Stimulated activated CD8-positive, alpha-beta memory T cell treated with anti-CD3 and anti-CD28 coated beads, Interleukin-12 subunit alpha, Interleukin-12 subunit beta, amount 100 ng/mL, for 1 hour (primary cell): ENCODE results near the gene TMEM266.

Experiments used
- DNase-seq: peaks from one replicate; pipeline ENCODE4 v3.0.0-alpha.2; 2020; ENCODE audit warnings: low read depth

Gene TMEM266

DNA sequence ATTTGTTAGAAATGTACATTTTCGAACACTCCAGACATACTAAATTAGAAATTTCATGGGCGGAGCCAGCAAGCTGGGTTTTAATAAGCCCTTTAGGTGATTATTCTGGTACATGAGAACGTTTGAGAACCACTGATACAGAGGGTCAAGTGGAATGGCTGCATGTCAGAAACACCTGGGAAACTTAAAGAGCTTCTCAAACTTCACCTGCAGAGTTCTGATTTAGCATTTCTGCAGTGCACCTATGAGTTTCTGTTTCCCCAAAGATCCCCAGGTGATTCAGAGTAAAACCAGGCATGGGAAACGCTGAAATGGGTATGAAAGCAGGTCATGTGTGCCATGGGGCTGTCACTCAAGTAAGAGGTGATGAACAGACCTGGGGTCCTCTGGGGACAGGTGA lies 68.1 kb downstream of the TMEM266 start:
- no peak for DNase-seq

DNA sequence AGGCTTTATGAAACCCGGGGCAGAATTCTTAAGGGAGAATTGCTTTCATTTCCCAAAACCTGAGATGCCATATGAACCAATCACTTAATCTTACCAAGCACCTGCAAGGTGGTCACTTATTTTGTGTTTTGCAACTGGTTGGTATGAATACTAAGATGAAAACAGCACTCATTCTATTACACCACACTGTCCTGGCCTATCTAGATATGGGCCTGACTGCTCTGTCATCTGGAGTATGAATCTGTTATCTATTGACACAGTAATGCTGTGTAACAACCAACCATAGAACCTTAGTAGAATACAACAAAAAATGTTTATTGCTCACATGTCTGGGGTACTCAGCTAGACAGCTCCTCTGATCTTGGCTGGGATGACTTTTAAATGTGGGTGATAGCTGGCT lies 74.8 kb downstream of the TMEM266 start:
- no peak for DNase-seq

DNA sequence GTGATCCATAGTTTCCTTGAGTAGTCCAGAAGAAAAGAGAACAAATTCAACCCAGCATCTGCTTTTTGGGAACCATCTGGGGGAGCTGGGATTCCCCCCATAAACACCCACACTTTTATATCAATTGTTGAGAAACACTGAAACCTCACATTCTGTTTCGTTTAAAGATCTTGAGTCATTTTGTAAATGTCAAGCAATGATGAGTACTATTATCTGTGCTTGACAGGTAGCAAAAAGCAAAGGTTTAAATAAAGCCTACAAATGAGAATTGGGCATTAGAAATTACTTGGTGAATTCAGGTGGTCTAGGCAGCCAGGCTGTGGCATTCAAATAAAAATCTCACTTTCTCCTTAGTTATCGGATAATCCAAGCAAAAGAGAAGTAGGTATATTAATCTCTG lies 75.7 kb downstream of the TMEM266 start:
- DNase-seq = no peak

DNA sequence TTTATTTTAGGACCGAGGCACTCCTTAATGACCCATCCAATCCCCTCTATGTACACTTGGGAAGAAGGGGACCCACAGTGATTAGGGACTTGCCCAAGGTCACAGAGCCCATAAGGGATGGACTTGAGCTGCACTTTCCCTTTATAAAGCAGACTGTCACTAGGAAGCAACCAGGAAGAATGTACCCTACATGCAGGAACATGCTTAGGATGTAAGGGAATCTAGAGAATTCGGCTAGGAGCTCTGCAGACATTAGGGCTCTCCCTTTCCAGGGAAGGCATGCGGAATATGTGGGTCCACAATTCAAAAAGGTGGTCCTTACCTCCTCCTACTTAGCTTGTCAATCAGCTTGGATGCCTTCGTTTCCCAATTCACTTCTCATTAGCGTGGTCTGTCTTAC lies 78.7 kb downstream of the TMEM266 start:
- no peak for DNase-seq

DNA sequence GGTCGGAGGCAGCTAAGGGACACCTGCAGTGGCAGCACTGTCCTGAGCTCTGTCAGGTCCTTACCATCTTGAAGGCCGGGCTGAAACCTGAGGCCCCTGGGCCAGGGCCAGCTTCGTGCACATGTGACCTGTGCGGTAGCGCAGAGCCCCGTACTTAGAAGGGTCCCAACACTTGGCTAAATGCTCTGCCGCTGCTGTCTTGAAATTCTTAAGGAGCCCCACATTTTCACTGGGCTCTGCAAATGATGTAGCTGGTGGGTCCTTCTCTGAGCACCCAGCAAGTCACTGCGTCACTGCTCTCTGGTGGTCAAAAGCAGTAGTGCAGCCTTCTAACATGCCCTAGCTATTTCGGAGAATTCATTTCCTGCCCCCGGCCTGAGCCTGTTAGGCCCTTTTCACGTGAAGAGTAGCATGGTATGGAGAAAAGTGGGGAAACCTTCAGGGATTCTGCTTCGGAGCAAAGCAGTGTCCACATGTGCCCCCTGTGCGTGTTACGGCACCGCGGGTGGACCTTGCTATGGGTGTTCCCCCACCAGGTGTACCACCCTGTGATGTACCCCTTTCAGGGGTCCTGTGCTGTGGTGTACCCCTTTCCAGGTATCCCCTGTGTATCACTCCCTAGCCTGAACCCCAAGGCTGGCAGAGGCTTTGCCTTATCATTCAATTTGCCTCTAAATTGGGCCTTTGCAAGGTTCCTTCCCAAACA lies 79.7 kb downstream of the TMEM266 start:
- peak; percentile 49 for DNase-seq

DNA sequence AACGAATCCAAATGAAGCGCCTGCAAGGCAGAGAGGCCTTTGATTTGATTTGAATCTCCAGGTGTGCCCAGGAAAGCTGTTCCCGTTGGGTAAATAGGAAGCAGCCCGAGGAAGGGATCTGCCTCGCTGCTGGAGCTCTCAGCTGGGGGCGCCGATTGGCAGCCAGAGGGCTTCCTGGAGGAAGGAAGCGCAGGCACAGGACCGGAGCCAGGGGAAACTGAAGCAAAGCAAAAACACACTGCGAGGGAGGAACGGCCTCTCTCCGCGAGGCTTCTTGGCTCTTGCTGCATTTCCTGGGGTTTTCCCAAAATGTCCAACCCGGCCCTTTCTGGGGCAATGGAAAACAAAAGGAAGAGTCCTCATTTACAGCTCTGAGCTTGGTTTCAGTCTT lies 80.3 kb downstream of the TMEM266 start:
- DNase-seq = no peak

DNA sequence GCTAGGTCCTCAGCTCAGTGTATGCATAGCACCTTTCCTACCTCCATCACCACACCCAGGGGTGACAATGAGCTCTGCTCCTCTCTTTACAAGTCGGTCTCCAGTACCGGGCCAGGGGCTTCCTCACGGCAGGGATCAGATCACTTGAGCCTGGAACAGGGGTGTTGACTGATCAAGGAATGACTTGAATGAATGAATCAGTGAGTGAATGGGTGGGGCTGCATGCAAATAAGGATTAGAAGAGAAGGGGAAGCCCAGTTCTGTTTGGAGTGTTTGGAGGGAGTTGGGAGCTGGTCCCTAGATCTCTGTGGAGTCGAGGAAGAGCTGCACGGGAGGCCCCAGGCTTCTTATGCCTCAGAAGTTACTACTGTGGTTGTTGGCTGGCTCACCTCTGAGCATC lies 87.0 kb downstream of the TMEM266 start:
- DNase-seq = no peak

DNA sequence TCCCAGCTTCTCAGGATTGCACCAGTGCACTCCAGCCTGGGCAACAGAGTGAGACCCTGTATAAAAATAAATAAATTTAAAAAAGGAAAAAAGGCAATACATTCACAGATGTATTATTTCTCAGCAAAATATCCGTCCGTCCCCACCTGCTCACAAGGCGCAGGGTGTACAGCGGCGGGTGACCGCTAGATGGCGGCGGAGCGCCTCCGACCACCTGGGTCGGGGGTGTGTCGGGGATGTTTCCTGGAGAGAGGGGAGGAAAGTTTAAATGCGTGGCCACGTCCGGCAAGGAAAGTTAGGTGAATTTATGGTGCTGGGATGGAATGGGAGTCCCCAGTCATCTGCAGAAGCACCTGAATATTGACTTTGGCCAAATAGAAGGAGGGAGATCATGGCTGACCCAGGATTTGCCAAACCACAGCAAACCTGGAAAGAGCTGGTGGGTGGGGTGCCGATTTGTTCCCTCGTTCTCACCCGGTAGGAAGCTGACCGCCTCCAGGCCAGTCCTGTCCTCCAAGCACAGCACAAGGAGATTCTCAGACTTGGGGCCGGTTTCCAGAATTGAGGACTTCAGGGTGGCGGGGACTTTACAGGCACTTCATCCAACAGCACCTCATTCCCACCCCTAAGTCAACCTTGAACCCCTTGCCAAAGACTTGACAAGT lies 88.3 kb downstream of the TMEM266 start:
- DNase-seq = peak; percentile 33

DNA sequence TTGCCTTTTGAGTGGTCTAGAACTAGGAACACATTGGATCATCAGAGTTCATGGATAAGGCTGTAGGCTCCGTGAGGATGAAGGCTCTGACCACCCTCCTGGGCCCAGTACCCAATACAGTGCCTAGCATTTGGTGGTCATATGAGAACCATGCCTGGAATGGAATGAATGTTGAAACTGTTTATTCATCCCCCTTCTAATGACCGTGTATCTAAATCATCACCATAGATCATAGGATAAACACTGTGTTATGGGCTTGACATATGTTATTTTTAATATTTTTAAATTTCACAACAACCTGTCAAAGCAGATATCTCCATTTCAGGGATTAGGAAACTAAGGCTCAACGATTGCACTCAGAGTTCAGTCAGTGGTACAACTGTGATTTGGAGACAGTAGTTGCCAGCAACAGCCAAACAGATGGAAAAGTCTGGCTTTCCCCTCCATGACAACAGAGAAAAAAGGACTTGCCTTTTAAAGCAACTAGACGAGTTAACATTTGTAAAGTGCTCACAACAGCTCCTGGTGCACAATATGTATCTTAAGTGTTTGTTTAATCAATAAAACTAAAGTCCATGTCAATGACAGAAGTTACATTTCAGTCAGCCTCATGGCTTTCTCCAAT lies 89.6 kb downstream of the TMEM266 start:
- DNase-seq = no peak

DNA sequence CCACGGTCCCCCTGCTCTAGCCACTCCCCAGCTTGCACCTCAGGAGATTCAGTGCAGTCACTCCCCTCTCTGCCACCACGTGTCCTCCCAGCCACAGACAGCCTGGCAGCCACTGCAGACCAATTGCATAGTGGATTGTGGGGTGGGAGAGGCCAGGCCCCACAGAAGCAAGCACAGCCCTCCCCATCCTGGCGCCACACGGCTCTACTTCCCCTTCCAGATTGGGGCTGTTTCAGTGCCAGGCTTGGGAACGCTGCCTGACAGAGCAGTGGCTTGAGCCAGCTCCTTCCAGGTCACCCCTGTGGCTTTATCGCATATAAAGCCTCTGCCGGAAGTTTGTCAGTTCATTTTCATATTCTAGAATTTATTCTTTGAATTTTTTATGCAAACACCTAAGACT lies 90.7 kb downstream of the TMEM266 start:
- DNase-seq = no peak

DNA sequence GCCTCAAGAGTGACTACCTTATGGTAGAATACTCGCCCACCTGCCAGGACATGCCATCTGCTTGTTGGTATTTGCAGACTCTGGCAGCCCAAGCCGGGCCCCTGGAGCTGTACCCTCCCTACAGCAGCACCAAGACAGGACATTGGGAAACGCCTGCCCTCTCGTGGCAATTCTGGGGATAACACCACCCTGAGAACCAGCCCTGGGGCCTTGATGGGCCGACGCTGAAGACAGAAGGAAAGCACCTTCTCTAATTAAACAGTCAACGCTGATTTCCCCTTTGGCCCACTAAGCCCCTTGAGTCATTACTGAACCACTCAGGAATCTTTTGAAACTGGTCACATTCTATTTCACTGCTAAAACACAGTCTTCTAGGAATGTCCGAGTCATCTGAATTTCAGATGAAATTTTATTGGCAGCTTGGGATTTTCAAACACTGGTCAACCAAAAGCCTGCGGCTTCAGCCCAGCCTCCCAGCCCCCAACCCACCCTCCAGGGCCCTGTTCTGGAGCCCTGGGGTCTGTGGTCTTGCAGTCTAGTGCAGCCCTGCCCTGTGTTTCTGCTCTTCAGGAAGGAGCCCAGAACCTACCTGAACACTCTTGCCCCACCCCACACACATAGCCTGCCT lies 91.3 kb downstream of the TMEM266 start:
- peak; percentile 58 for DNase-seq

DNA sequence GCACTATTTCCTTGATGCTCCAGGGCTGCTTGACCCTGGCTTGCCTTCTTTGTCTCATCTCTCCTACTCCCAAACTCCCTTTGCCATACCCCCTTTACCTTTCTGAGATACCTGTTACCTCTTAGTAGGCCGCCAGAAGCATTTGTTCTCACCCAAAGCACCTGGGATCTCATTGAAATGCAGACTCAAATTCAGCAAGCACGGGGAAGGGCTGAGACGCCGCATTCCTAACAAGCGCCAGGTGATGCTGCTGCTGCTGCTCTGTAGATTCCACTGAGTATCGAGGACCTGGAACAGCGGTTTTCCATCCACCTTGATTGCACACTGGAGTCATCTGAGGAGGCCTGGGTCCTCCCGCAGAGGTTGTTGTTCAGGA lies 91.8 kb downstream of the TMEM266 start:
- no peak for DNase-seq

DNA sequence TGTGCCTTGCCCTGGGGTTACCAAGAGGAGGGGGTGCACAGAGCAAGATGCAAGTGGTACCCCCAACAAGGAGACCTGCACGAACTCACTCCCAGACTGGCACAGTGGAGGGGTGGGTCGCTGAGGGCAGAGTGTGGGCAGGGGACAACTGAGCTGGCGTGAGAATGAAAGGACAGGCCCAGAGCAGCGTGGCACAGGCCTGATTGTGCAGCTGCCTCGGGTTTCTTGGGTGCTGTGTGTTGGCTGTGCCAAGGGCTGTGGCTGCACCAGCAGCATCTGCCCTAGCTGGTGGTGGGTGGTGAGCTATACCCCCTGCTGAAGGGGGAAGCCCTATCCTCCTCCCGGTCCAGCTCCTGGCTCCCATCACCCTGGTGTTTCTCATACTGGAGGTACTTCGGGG lies 92.4 kb downstream of the TMEM266 start:
- DNase-seq = no peak

DNA sequence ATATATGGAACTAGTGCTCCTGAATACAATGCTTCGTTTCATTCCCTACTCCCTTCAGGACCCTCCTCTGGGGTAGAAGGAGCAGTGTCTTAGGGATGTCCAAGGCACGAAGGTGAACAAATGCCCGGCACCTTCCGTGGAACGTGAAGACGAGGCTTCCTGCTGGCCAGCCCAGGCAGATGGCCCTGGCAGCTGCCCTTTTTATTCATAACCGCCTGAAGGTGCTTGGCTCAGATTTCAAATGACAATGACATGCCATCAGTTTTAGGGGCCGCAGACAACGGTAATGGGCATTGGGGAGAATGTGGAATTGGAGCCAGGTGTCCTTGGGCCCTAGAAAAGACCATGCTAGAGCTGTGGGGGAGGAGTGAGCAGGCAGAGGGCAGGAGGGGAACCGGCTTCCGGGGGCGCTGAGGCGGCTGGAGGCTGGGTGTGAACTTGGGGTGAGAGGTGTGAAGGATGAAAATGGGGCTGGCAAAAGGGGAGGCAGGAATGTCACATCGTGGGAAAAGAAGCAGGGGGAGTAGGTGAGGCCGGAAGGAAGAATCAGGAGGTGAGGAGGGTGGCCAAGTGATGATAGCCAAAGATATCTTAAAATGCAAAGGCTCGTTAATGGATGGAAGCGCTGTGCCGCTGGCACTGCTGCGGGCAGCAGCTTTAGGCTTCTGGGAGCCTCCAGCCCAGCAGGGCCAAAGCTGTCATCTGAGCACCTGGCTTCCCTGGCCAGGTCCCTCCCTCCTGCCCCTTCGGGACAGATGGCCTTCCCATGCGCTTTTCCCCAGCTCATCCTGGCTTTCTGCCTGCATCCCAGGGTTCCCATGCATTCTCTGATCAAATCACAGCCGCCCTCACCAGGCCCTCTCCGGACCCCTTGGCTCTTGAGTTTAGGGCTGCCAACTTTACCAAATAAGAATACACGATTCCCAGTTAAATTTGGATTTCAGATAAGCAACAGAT lies 93.7 kb downstream of the TMEM266 start:
- DNase-seq = no peak

DNA sequence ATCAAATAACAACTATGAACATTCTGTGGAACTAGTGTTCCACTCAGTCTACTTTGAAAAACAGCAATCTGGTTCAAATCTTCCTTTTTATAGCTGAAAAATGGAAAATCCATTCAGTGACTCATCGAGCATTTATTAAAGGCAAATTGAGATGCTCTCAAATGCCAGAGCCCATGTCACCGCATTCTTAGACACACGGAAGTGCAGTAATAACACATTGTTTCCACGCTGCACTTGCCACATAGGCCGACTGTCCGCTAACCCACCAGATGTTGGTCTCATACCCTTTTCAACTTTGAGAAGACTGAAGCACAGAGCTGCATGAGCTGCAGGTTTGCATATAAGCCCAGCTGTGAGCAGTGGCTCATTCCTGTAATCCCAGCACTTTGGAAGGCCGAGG lies 95.9 kb downstream of the TMEM266 start:
- DNase-seq = no peak

DNA sequence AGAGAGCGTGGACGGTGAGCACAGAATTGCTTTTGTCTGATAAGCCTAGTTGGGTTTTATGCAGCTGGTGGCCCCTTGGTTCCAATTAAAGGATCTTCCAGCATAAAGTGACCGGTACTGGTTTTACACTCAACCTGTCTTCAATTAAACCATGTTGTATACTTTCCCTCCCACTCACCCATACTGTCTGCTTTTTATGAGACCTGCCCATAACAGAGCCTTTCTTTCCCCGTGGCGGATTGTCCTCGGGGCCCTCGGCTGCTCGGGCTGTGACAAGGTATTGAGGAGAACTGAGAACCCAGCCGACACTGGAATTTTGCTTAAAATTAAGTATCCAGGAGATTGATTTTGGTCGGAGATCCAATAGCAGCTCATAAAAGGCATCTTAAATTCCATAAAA lies 98.4 kb downstream of the TMEM266 start:
- no peak for DNase-seq

DNA sequence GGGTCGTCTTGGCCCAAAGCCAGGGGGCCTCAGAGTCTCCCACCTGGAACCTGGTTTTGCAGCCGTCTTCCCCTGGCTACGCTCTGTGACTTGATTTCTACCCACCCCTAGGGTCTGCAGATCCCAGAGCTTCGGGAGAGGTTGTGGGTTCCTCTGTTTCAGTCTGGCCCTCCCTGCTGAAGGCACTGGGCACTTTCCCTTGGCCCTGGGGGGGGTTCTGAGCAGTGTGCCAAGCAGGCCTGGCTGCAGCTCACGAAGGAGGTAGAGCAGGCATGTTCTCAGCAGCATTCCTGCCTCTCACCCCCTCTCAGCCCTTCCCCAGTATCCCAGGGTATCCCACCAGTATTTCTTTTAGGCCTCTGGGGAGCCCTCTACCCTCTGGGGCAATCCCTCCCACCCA lies 99.0 kb downstream of the TMEM266 start:
- DNase-seq = no peak

DNA sequence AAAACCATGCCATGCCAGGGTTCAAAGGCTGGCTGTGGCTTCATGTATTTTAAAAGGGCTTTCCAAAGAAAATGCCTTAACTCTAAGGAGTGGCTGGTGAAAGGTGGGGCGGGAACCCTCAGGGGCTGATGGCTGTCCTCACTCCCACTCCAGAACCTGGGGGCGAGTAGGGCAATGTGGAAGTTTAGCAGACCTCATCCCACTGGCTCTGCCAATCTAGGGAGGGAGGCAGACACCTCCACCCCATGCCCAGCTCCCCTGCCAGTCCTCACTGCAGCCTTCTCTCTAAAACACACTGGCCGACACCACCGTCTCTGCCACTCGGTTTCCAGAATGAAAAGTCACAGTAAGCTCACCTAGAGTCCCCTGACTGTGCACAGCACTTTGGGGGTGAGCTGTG lies 99.5 kb downstream of the TMEM266 start:
- no peak for DNase-seq

DNA sequence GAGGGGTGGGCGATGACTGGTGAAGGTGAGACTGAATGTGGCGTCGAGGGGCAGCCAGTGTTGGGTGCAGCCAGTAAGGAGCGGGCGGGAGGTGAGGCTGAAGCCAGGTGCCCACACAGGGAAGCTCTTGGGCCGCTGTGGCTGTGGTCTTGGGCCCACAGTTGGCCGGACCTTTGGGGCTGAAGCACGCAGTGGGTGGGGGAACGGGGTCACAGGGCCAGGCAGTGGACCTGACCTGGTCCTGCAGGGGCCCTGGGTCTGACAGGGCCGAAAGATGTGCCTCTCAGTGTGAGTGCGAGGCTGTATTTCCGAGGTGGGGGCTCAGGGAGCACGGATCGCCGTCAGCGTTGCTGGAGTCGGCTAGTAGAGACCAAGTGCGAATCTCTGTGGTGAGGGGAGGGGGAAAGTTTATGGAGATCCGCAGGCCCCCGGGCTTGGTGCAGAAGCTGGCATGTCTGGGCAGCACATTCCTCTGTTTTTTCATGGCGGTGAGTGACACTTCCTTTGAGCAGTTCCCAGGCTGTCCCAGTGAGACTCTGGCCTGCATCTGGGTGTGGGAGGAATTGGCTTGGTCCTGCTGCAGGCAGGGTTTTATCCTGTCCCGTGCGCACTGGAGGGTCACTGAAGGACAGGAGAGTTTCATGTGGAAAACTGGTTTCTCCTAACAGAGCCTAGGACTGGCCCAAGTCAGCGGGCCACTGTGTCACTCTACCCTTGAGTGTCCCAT lies 100.8 kb downstream of the TMEM266 start:
- no peak for DNase-seq

DNA sequence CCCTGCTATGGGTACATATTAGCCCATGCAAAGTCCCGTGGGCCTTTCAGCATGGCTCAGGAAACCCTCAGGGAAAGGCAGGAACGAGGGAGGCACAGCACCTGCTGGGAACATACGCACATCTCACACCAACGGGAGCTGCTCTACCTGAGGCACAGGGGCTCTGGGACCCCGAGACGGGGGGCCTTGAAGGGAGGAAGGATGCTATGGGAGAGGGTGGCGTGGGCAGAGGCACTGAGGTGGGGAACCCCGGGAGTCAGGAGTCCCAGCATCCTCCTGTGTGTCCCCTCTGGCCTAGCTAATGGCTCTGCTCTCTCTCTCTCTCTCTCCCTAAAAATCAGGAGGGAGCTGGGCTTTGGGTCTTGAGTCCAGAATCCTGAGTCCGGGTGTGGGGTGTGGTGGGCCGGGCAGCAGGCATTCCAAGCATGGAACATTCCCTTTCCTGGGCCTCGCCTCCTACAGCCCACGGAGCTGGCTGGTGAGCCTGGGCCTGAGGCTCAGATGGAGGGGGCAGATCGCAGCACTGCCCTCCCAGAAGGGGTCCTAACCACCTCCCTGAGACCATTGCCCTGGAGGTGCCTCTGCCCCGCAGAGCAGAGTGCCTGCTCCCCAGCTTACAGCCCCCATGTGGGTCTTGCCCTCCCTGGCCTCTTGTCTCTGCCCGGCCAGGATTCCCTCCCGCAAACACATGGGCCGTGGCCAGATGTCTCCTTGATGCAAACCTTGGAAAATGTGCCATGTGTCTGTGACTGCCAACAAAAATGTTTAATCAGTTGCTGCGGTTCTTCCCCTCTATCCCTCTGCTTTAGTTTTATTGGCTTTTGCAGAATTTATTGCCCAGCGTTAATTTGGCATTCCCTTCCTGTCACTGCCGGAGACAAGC lies 101.6 kb downstream of the TMEM266 start:
- DNase-seq = no peak
